Loucy (cell line): ENCODE data around the gene PSAPL1.

Experiments used
- H2AFZ ChIP-seq: fragments of 200-600 bp; sonication (generic); 2 replicates; pipeline ENCODE4 v1.6.0; 2016; ENCODE audit warnings: antibody characterized with exemption, mild to moderate bottlenecking, low read length, moderate library complexity
- H3F3A ChIP-seq: fragments of 200-600 bp; 2 replicates; pipeline ENCODE4 v1.6.0; 2016; ENCODE audit warnings: antibody characterized with exemption, low read depth, mild to moderate bottlenecking
- H3K27me3 ChIP-seq: fragments of 200-600 bp; sonication (generic); 2 replicates; pipeline ENCODE4 v1.6.1; 2014; ENCODE audit warnings: low read length, mild to moderate bottlenecking; ENCODE audit not compliant: insufficient read depth, poor library complexity, severe bottlenecking
- H3K36me3 ChIP-seq: fragments of 200-600 bp; sonication (generic); 2 replicates; pipeline ENCODE4 v1.6.1; 2016; ENCODE audit warnings: low read length; ENCODE audit not compliant: insufficient read depth
- H3K4me1 ChIP-seq: fragments of 200-600 bp; sonication (generic); 2 replicates; pipeline ENCODE4 v1.5.1; 2014; ENCODE audit warnings: low read length, mild to moderate bottlenecking; ENCODE audit not compliant: insufficient read depth, poor library complexity, severe bottlenecking
- H3K4me2 ChIP-seq: fragments of 200-600 bp; sonication (generic); 2 replicates; pipeline ENCODE4 v1.6.0; 2014; ENCODE audit warnings: antibody characterized with exemption, low read length, low read depth, mild to moderate bottlenecking; ENCODE audit not compliant: poor library complexity, severe bottlenecking
- H3K4me3 ChIP-seq: fragments of 200-600 bp; sonication (generic); 2 replicates; pipeline ENCODE4 v1.5.1; 2014; ENCODE audit warnings: low read length, mild to moderate bottlenecking, mixed read lengths; ENCODE audit not compliant: poor library complexity, severe bottlenecking
- H3K79me2 ChIP-seq: fragments of 200-600 bp; sonication (generic); 2 replicates; pipeline ENCODE4 v1.6.1; 2014; ENCODE audit warnings: low read length; ENCODE audit not compliant: insufficient read depth
- H3K9ac ChIP-seq: fragments of 200-600 bp; sonication (generic); 2 replicates; pipeline ENCODE4 v1.6.0; 2014; ENCODE audit warnings: mild to moderate bottlenecking, low read depth, low read length, moderate library complexity; ENCODE audit not compliant: poor library complexity, severe bottlenecking
- H3K9me2 ChIP-seq: fragments of 200-600 bp; sonication (generic); replicated peaks from 2 replicates; pipeline ENCODE4 v1.6.1; 2016; ENCODE audit warnings: low read depth, low read length, mixed read lengths
- H3K9me3 ChIP-seq: fragments of 200-600 bp; sonication (generic); 2 replicates; pipeline ENCODE4 v1.6.1; 2014; ENCODE audit warnings: mild to moderate bottlenecking, antibody characterized with exemption, low read length, low read depth; ENCODE audit not compliant: insufficient read depth
- H4K20me1 ChIP-seq: fragments of 200-600 bp; sonication (generic); 2 replicates; pipeline ENCODE4 v1.6.0; 2014; ENCODE audit warnings: antibody characterized with exemption, low read length, mild to moderate bottlenecking; ENCODE audit not compliant: insufficient read depth, poor library complexity, severe bottlenecking
- CTCF ChIP-seq: fragments of 200-600 bp; sonication (generic); conservative IDR thresholded peaks from 2 replicates; pipeline ENCODE4 v1.5.1; 2014; ENCODE audit warnings: mild to moderate bottlenecking, antibody characterized with exemption, low read length
- EZH2phosphoT487 ChIP-seq: fragments of 200-600 bp; IDR thresholded peaks from 2 replicates; pipeline ENCODE4 v1.6.1; 2018; ENCODE audit warnings: antibody characterized with exemption, mild to moderate bottlenecking, moderate library complexity, borderline replicate concordance

Gene PSAPL1

GRCh38 chr4:7396186-7396910, 38.4 kb downstream of the PSAPL1 start:
- no peak overlapping the region for H3K4me2 ChIP-seq
- no peak overlapping the region for H3K4me3 ChIP-seq
- H4K20me1 ChIP-seq: no peaks in the 10 kb centered on the region
- H3K9ac ChIP-seq: no peak overlapping the region
- H3K9me2 ChIP-seq: no peaks in the 10 kb centered on the region
- no peaks in the 10 kb centered on the region for H3K27me3 ChIP-seq
- H3K36me3 ChIP-seq: no peaks in the 10 kb centered on the region
- no peak overlapping the region for H2AFZ ChIP-seq
- peaks cover 10% of the 10 kb centered on the region; the same call in 1 of the 2 replicates for H3K9me3 ChIP-seq
- H3K79me2 ChIP-seq: no peaks in the 10 kb centered on the region
- no peaks in the 10 kb centered on the region for H3K4me1 ChIP-seq
- no peak for TF ChIP-seq CTCF
- TF ChIP-seq EZH2phosphoT487: no peak
- no peaks in the 10 kb centered on the region for H3F3A ChIP-seq

- no peaks in the 10 kb centered on the region for H3K36me3 ChIP-seq
- H3K4me1 ChIP-seq: no peaks in the 10 kb centered on the region
- no peaks in the 10 kb centered on the region for H3K27me3 ChIP-seq
- no peak for TF ChIP-seq EZH2phosphoT487
- TF ChIP-seq CTCF: no peak
- no peak overlapping the region for H2AFZ ChIP-seq
- H3K9ac ChIP-seq: no peak overlapping the region
- H3K79me2 ChIP-seq: no peaks in the 10 kb centered on the region
- no peak overlapping the region for H3K4me3 ChIP-seq
- no peaks in the 10 kb centered on the region for H3K9me2 ChIP-seq
- H3F3A ChIP-seq: no peaks in the 10 kb centered on the region
- peaks cover 10% of the 10 kb centered on the region; the same call in 1 of the 2 replicates for H3K9me3 ChIP-seq
- H3K4me2 ChIP-seq: no peak overlapping the region
- H4K20me1 ChIP-seq: no peaks in the 10 kb centered on the region
Observed at GRCh38 chr4:7395645-7396044, 39.1 kb downstream of the PSAPL1 start.

GRCh38 chr4:7394681-7395451, 39.9 kb downstream of the PSAPL1 start:
- Histone ChIP-seq H3K4me1 (no peaks in the 10 kb centered on the region), H2AFZ (no peak overlapping the region), H3K27me3 (no peaks in the 10 kb centered on the region), H3K79me2 (no peaks in the 10 kb centered on the region), H4K20me1 (no peaks in the 10 kb centered on the region), H3F3A (no peaks in the 10 kb centered on the region), H3K9ac (no peak overlapping the region), H3K4me2 (no peak overlapping the region), H3K36me3 (no peaks in the 10 kb centered on the region), H3K9me3 (peaks cover 10% of the 10 kb centered on the region; the same call in 1 of the 2 replicates), H3K9me2 (no peaks in the 10 kb centered on the region), H3K4me3 (no peak overlapping the region)
- no peak for TF ChIP-seq CTCF
- TF ChIP-seq EZH2phosphoT487: no peak
